Activated CD4-positive, alpha-beta T cell treated with anti-CD3 and anti-CD28 coated beads for 48 hours (primary cell): Measurements from ENCODE around the gene FAU.
"Not testable (repeated sequence)": the region's sequence is repeated elsewhere in the genome, so short reads cannot be mapped to it uniquely, and the experiment has no call there.

Experiments used
- DNase-seq: peaks from one replicate; pipeline ENCODE4 v3.0.0-alpha.2; 2020

Gene FAU

DNA sequence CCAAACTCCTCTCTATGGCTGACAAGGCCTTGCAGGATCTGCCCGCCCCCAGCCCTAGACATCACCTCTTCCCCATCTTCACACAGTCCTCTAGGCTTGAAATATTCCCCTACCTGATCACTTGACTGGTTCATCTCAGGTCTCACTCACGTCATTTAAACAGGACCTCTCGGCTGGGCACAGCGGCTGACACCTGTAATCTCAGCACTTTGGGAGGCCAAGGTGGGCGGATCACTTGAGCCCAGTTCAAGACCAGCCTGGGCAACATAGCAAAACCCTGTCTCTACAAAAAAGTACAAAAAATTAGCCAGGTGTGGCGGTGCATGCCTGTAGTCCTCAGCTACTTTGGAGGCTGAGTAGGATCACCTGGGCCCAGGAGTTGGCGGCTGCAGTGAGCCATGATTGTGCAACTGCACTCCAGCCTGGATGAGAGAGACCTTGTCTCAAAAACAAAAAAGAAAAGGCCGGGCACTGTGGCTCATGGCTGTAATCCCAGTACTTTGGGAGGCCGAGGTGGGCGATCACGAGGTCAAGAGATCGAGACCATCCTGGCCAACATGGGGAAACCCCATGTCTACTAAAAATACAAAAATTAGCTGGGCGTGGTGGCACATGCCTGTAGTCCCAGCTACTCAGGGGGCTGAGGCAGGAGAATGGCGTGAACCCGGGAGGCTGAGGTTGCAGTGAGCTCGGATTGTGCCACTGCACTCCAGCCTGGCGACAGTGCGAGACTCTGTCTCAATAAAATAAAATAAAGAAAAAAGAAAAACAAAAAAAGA lies 2.9 kb downstream of the FAU start:
- DNase-seq, result not testable (repeated sequence)

DNA sequence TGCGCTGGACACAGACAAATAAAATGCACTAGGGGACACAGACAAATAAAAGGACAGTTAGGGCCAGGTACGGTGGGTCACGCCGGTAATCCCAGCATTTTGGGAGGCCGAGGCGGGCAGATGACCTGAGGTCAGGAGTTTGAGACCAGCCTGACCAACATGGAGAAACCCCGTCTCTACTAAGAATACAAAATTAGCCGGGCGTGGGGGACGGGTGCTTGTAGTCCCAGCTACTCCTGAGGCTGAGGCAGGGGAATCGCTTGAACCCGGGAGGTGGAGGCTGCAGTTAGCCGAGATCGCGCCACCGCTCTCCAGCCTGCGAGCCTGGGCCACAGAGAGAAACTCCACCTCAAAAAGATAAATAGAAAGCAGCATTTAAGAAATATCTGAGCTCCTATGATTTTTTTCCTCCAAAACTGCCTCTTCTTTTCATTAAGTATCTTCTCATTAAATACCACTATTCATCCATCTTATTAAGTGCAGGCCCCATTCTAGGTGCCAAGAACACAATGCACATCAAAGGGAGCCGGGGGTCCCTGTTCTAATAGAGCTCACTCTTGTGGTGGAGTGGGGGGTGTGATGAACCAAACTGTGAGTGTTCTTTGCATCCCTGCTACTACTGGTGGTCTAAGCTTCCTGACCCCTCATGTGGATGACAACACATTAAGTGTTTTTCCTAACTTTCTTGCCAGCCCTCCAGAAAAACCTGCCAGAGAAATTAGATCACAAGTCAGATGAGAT lies 3.7 kb downstream of the FAU start:
- no peak for DNase-seq

DNA sequence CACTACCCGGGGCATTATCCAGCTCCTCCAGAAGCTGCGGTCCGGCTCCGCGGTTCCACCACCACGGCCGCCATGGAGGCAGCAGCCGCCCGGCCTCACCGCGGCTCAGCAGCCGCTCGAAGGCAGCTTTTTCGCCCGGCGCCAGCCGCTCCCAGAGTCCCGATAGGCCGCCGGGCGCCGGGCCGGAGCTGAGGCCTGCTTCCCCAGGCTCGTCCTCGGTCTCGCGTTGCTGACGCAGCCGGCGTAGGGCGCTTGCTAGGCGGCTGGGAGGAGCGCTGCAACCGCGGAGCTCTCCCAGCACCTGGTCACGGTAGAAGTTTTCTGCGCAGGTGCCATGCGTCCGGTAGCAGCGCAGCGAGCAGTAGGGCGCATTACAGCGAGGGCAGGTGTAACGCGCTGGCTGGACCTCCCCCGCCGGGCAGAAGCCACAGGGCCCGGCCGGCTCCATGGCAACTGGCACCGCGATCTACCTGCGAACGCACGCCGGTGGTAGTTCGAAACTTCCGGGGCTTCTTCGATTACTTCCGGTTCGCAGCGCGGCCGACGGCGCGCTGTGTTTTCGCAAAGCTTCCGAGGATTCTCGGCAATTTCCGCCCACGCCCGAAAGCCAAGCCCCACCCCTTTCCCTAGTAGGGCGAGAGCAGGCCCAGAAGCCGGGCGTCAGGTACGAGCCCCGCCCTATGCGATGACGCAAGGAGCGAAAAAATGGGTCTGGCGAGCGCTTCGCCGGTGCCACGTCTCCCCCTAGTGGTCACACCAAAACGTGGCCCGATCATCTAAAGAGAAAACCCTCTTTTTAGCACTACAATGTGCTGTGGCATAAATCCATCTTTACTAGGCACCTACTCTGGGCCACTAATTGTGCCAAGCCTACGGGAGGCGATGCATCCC lies 4.5 kb downstream of the FAU start, which contains the start of gene ZNHIT2:
TSS of gene ZNHIT2 (minus strand) at position 496 of the 891 bp plus-strand sequence. CDS start at position 448, 48 bp downstream.
- peak; percentile 100 for DNase-seq

DNA sequence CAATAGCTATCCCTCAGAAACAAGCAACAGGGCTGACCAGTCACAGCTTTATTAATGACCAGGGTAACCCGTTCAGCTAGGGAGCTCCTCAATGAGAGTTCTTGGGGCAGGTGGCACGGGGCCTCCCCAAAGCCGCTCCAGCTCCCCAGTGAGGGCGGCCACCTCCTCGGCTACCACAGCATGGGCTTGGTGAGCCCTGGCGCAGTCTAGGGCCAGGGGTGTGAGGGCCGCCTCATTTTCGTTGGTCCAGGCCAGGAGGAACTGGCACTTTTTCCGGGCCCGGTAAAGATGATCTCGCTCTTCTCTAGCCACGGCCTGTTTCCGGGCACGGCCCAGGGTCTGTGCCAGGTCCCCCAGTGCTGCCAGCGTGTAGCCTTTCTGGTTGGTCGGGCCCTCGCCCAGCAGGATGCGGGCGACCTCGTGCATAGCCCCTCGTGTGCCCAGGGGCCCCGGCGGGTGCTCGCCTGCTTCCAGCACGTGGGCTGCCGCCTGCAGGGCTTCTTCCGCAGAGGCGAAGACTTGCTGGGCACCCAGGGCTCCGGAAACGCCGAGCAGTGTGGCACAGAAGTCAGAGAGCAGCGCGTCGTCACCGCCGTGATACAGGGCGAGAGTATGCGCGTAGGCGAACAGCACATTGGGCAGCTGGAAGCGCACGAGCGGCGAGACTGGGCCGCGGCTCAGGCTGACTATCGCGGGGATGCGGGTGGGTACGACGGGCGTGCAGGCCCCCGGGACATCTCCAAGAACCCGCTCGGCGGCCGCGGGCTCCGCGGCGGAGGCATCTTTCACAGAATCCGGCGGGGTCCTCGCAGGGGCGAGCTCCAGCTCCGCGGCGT lies 5.3 kb downstream of the FAU start:
- peak; percentile 84 for DNase-seq

DNA sequence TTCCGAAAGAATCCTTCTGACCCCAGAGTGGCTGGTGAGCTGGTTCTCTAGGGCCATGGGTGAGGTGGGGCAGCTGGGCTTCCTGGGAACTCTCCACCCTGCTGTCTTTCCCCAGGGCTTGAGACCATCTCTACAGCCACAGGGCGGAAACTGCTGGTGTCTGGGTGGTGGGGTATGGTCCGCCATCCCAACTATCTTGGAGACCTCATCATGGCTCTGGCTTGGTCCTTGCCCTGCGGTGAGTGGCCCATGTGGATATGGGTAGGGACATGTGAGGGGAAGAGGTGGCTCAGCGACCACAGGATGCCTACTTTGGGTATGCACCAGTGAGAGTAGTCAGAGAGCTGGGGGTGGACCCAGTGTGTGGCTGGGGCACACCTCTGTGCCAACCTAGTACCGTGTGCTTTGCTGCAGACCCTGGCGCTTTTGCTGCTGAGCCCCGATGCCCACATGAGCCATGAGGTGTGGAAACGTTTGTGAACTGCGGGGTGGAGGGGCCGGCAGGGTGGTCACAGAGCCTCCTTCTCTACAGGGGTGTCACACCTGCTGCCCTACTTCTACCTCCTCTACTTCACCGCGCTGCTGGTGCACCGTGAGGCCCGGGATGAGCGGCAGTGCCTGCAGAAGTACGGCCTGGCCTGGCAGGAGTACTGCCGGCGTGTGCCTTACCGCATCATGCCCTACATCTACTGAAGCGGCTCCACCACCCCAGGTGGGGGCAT lies 6.4 kb downstream of the FAU start:
- DNase-seq, result no peak

DNA sequence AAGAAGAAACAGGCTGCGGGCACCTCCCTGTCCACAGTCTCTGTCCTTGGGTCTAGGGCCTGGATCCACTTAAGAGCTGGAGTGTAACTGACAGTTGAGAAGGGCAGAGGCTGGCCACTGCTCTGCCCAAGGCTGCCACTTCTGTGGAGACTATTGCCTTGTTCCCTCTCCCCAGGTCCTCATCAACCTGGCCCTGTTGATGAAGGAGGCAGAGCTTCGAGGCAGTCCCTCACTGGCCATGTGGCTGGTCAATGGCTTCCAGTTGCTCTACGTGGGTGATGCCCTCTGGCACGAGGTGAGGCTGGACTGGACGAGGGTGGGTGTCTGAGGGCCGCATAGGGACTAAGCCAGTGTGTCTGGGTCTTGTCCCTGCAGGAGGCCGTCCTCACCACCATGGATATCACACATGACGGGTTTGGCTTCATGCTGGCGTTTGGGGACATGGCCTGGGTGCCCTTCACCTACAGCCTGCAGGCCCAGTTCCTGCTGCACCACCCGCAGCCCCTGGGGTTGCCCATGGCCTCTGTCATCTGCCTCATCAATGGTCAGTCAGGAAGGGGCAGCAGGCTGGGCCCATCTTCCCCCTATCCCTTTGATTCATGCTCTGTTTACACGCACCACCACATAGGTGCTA lies 7.3 kb downstream of the FAU start:
- no peak for DNase-seq

DNA sequence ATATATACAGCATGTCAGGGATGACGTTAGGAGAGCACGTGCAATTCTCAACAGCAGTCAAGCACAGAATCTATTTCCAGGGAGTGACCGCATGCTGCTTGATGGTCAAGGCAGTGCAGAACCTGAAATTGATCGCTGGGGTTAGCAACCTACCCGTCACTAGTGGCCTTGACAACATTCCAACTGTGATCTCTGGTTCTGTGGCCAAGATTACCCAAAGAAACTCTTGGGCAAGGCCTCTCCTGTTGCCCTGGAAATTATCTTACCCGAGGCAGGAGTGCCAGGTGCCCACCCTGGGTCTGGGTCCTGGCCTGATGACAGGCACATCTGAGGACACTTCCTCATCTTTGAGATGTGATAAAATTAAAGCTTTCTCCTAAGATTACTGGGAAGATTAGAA lies 8.1 kb downstream of the FAU start:
- DNase-seq, result no peak

DNA sequence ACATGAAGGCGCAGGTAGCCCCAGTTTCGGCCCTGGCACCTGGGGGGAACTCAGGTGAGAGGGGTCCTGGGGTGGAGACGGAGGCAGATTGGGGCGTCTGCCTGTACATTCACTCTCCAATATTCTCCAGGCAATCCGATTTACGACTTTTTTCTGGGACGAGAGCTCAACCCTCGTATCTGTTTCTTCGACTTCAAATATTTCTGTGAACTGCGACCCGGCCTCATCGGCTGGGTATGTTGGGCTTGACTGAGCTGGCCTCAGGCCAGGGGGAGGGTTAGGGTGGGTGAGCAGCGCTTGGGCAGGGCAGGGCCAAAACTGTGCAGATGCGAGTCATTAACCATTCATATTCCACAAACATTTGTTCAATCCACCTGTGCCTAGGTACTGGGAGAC lies 8.6 kb downstream of the FAU start:
- no peak for DNase-seq

DNA sequence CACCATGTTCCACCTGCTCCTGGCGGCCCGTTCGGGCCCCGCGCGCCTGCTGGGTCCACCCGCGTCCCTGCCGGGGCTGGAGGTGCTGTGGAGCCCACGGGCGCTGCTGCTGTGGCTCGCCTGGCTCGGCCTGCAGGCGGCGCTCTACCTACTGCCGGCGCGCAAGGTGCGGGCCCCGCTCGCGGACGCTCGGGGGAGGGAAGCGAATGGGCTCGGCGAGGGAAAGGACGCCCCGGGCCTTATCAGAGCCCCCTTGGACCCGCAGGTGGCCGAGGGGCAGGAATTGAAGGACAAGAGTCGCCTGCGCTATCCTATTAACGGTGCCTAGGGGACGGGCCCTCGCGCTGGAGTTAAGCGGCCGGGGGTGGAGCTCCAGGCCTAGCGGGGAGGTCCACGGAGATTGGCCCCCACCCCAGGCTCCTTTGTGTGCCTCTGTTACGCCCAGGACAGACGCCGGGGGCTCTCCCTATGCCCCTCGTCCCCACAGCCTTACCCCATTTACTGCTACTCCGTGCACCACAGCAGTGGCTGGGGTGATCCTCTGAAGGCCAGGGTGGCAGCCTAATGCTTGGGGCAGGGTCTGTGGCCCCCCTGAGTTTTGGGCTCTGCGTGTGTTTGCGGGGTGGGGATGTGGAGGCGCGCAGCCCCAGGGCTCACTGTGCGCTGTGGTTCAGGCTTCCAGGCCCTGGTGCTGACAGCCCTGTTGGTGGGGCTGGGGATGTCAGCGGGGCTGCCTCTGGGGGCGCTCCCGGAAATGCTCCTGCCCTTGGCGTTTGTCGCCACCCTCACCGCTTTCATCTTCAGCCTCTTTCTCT lies 9.2 kb downstream of the FAU start:
- DNase-seq, result peak; percentile 82

DNA sequence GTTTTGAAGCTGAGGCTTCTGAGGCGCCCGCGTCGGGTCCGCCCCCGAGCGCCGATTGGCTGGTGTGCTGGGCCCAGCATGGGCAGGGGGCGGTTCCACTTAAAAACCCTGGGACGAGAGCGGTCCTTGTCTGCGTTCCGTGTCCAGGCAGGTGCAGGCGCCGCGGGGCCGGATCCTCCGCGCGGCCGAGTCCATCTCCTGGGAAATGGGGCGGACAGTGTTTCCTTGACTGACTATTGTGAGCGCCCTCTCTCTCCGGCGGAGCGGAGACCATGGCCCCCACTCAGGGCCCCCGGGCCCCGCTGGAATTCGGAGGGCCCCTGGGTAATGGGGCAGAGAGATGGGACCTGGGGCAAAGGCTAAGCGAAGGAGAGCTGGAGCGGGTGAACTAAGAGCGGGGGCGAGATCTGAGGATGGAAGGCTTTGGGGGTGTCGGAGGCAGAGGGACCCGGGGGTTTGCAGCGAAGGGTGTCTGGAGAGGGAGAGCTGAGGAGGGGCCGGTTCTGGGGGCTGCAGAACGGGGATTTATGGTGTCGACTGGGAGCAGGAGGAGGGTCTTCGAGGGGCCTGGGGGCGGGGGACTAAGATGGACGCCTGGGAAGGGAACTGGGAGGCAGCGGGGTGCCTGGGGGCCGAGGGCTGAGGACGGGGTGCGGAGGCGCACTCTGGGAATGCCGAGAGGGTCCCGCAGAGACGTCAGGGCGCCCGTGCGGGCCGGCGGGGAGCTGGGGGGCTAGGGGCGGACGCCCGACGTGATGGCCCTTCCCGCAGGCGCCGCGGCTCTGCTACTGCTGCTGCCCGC lies 10.0 kb downstream of the FAU start, which contains the start of gene TM7SF2:
TSS of gene TM7SF2 (plus strand) at position 129 of the 802 bp plus-strand sequence. CDS start at position 273, 144 bp downstream.
- DNase-seq, result peak; percentile 97

DNA sequence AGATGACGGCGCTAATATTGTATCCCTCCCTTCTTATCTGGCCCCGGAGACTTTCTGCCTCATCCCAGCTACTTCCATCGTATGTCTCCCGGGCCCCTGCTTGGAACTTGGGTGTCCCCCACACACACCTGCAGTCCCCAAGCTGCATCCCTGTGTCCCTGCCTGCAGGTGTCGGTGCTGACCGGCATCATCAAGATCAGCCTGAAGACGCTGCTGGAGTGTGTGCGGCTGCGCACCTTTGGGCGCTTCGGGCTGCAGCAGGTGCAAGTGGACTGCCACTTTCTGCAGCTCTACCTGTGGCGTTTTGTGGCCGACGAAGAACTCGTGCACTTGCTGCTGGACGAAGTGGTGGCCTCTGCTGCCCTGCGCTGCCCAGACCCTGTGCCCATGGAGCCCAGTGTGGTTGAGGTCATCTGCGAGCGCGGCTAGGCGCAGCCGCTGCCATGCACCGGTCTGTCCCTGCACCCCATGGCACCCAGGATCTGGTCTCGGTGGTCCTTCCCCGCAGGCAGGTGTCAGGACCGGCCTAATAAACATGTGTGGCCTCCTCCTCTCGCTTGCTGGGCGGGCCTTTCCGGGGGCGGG lies 10.7 kb downstream of the FAU start:
- no peak for DNase-seq

DNA sequence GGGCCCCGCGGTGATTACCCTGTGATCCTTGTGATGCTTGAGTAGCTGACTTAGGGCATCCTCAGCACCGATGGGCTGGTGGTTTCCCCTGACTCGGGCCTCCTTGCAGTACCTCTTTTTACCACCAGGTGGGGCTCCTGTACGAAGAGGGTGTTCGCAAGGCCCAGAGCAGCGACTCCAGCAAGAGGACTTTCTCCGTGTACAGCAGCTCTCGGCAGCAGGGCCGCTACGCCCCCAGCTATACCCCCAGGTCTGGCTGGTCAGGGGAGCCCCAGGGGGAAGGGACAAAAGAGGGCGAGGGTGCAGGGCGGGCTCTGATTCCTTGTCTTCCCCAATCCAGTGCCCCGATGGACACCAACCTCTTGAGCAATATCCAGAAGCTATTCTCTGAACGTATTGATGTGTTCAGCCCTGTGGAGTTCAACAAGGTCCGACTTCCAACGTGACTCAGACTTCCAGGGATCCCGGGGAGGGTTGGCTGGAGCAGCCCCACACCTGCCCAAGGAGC lies 11.5 kb downstream of the FAU start:
- peak; percentile 98 for DNase-seq

DNA sequence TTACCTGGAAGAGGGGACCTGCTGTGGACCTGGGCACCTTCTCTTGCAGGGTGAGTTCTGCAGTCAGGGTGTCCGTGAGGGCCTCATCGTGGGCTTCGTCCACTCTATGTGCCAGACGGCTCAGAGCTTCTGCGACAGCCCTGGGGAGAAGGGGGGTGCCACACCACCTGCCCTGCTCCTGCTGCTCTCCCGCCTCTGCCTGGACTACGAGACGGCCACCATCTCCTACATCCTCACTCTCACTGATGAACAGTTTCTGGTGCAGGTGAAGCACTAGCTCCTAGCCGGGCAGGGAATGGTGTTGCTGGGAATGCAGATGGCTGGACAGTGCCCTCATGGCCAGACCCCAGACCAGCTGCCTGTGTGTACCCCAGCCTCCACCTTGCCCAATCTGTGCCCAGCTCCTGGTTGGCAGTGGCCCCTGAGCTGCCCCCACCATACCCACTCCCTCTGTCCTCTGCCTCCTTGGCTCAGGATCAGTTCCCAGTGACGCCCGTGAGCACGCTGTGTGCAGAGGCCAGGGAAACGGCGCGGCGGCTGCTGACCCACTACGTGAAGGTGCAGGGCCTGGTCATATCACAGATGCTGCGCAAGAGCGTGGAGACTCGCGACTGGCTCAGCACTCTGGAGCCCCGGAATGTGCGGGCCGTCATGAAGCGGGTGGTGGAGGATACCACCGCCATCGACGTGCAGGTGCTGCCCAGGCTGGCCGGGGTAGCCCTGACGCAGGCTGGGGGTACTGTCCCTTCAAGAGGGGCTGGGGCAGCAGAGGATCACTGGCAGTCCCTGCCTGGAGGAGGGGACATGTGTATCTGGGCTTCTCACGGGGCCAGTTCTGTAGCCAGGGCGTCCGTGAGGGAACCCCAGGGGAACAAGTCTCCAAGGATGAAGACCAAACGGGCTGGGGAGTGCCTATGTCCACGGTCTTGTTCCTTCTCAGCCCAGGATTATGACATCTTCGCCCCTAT lies 12.4 kb downstream of the FAU start:
- no peak for DNase-seq

DNA sequence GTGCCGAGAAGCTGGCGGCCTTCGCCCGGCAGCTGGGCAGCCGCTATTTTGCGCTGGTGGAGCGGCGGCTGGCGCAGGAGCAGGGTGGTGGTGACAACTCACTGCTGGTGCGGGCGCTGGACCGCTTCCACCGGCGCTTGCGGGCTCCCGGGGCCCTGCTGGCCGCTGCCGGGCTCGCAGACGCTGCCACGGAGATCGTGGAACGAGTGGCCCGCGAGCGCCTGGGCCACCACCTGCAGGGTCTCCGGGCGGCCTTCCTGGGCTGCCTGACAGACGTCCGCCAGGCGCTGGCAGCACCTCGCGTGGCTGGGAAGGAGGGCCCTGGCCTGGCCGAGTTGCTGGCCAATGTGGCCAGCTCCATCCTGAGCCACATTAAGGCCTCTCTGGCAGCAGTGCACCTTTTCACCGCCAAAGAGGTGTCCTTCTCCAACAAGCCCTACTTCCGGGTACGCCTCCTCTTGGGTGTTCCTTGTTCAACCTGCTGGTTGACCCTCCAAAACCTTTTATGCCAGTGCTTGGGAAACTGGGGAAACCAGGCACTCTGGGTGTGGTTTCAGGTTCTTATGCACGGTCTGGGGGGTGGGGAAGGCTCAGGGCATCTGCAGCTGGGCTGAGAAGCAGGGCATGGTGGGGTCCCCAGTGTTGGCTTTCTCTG lies 13.3 kb downstream of the FAU start:
- no peak for DNase-seq

DNA sequence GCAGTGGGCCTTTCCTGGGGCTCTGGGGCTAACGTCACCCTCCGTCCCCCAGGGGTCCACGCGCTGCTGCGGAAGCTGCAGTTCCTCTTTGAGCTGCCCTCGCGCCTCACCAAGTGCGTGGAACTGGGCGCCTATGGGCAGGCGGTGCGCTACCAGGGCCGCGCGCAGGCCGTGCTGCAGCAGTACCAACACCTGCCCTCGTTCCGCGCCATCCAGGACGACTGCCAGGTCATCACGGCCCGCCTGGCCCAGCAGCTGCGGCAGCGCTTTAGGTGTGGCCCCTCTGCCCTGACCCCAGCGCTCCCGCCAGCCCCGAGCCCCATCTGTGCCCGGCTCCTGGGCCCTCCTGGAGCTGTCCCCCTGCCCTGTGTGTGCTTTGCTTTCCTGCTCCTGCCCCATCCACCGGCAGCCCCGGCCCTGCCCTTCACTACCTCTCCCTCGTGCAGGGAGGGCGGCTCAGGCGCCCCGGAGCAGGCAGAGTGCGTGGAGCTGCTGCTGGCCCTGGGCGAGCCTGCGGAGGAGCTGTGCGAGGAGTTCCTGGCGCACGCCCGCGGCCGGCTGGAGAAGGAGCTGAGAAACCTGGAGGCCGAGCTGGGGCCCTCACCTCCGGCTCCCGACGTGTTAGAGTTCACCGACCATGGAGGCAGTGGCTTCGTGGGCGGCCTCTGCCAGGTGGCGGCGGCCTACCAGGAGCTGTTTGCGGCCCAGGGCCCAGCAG lies 14.0 kb downstream of the FAU start:
- no peak for DNase-seq

DNA sequence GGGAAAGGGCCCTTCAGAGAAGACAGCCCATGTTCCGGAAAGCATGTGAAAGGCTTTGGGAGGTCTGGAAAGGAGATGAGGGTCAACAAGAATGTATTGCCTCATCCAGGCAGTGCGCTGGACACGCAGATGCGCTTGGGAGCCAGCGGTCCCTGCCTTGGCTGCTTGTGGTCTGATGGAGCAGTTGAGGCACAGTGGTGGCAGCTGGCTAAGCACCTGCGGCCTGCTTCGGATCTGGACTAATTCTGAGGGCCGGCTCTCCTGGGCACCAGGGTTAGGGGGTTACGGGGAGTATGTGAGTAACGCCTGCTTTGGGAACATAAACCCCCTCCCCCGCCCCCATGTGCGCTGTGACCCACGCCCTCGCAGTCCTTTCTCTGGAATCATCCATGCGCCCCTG lies 14.9 kb downstream of the FAU start:
- no peak for DNase-seq
